ENCODE data around the gene RIPK1.
"Not testable (repeated sequence)": the region's sequence is repeated elsewhere in the genome, so short reads cannot be mapped to it uniquely, and the experiment has no call there.

The RIPK1 gene

DNA sequence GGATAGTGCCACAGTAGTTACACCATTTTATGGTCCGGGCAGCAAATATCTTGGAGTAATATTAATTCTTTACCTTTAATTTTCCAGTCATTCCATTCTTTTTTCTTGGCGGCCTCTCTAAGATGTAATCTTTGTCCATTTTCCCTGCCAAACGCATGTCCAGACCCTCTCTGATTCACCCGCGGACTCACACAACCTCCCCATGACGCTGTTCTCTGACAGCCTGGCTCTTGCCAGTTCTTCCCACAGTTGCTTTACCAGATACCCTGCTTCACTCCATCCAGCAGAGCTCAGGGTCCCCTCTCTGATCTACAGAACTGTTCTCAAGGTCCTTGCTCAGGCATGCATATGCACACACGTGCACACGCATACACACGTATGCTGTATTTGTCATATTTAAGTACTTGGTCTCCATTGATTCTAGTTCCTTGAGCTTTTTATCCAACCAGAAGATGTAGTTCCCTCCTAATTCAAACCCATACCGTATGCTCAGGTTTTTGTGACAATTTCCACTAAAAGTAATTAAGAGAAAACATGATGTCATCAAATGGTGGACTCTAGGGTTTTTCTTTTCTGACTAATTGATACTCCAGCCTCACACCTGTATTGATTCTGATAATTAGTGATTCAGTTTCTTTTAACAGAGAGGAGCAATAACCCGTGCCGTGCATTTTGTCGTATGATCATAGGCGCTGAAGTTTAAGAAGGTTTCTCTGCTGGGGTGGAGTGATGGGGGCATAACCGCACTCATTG lies 60.2 kb downstream of the RIPK1 start:
- DNase-seq (ENCODE audit: extremely low spot score, insufficient read length, low read depth) (no peak), FAIRE-seq (no peak)

DNA sequence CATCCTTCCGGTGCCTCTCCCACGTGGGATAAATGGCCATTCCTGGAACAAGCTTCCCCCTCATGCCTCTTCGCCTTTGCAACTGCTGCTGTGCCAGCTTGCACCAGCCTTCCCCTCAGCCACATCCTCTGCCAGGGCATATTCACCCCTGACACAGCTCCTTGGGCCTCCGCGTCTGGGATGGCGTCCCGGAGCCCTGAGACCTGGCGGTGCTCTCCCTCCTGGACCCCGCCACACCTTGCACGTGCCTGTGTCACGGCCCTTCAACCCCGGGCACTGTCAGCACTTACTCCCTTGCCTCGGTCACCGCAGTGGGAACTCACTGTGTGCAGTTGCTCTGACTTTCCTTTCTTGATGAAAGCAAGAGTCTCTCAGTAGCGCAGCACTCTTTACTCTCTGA lies 63.4 kb downstream of the RIPK1 start:
- DNase-seq (ENCODE audit: extremely low spot score, insufficient read length, low read depth) (no peak), FAIRE-seq (no peak)

DNA sequence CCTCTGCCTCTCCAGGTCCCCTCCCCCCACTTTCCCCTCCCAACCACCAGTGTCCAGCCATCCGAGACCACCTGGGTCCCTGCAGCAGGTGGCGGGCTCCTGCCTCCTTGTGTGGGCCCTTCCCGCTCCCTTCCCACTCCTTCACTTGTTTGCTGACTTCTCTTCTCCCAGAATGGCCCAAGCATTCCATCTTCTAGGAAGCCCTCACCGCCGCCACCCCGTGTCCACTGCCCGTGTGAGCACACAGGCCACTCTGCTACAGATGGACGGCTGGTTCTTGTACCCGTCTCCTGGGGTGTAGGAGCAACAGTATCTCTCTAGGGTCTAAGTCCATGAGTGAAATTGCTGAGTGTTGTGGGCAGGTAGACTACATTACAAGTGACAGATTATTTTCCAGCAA lies 65.2 kb downstream of the RIPK1 start:
- DNase-seq (ENCODE audit: extremely low spot score, insufficient read length, low read depth) = no peak
- no peak for FAIRE-seq

DNA sequence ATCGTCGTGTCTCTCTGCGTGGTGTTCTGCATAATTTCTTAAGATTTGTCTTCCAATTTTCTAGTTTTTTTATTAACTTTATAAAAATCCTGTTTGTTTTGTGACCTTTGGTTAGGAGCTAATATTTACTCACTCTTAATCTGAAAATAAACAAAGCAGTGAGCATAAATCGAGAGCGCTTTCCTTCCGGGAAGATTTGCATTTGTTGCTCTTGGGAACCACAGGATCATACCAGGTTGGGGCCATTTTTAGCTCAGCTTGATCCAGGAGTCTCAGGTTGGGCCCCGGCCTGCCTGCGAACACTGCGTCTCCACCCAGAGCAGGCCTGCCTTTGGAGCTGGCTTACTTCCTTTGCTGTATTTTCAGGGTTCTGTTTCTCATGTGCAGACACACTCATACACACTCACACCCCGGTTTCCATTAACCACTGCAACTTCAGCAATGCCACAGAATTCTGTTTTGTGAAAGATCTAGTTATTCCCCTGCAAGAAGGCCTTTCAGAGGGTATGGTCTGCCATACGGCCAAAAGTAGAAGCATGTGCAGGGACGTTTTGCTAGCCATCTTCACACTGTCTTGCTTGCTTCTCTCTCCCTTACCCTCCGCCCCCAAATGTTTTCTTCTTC lies 67.5 kb downstream of the RIPK1 start:
- DNase-seq (ENCODE audit: extremely low spot score, insufficient read length, low read depth) (no peak), FAIRE-seq (no peak)

- DNase-seq (ENCODE audit: extremely low spot score, insufficient read length, low read depth) (no peak), FAIRE-seq (no peak)
Measured at GRCh38 chr6:3136292-3137011, 68.2 kb downstream of the RIPK1 start.

DNA sequence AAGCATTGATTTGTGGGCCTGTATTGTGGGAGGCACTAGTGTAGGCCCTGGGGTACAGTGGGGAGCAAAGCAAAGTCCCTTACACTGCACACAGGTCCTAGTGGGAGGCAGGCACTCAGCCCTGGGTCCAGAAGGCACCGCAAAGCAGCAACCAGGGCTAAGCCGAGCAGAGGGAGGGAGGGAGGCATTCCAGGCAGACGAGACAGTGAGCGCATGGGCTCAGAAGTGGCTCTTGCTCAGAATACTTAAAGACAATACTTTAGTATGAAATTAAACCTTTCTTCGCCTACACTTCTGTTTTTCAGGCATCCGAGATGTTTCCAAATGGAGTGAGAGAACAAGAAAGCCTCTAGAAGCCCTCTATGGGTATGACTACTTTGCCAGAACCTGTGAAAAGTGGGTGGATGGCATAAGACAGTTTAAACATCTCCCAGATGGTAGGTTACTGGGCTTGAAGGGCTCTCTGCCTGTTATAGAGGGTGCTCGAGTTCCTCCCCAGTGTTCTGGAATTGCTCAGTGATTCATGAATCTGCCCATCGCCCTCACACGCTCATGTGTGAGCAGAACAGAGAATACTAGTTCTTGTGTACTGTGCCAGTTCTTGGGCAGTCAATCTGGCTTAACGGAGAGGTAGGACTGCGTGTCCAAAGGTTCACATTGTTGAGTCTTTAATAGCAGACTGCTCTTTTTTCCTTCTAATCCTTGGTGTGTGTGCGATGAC lies 68.9 kb downstream of the RIPK1 start:
- no peak for DNase-seq (ENCODE audit: extremely low spot score, insufficient read length, low read depth)
- FAIRE-seq = no peak

GRCh38 chr6:3137873-3138272 lies 69.6 kb downstream of the RIPK1 start:
- not testable (repeated sequence) for FAIRE-seq

GRCh38 chr6:3138341-3138740 lies 70.0 kb downstream of the RIPK1 start:
- DNase-seq (ENCODE audit: extremely low spot score, insufficient read length, low read depth) = no peak
- FAIRE-seq = no peak

More at GRCh38 chr6:3137873-3138272, 69.6 kb downstream of the RIPK1 start:
- not testable (repeated sequence) for DNase-seq (ENCODE audit: extremely low spot score, insufficient read length, low read depth)

GRCh38 chr6:3139090-3139903 lies 71.0 kb downstream of the RIPK1 start:
- DNase-seq (ENCODE audit: extremely low spot score, insufficient read length, low read depth) (no peak), FAIRE-seq (no peak)

DNA sequence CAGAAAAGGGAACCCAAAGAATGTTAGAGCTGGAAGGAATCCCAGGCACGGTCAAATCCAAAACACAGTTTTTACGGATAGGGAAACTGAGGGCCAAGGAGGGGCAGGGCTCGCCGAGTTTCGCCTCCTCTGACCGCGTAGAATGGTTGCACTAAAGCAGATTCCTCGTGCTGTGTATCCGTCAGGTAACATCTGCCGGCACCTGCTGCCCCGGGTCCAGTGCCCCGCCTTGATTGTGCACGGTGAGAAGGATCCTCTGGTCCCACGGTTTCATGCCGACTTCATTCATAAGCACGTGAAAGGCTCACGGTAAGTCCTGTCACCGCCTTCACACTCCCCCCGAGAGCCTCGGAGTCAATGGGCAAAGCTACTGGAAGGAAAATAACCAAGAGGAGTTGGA lies 71.9 kb downstream of the RIPK1 start:
- no peak for FAIRE-seq
- no peak for DNase-seq (ENCODE audit: extremely low spot score, insufficient read length, low read depth)

DNA sequence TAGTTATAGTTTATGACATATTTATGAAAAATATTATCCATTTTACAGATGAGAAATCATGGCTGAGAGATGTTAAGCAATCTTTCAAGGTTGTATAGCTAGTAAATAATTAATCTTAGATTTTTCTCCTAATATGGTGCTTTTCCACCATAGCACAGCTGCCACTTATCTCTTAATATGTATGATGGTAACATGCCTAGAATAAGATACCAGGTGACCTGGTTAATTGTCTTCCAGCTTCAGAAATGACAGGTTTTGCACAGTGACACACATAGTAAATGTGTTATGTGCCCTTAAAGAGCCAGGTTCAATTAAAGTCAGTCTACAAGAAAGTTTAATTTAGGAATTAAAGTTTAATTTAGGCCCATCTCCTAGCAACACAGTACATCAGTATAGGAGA lies 74.2 kb downstream of the RIPK1 start:
- DNase-seq (ENCODE audit: extremely low spot score, insufficient read length, low read depth) = no peak
- no peak for FAIRE-seq

DNA sequence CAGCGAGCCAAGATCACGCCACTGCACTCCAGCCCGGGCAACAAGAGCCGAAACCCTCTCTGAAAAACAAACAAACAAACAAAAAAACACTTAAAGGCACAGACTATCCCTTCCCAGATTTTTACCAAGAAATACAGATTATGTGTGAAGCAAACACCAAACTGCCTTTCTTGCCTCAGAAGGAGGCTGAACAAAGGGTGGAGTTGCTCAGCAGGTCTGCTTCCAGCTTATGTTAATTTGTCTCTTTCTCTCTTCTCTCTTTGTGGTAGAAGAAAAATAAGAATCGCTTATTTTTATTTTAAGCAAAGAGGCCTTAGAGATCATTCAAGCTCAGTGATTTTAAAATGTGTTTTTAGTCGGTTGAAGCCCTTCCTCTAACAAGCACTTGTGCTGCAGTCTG lies 74.9 kb downstream of the RIPK1 start:
- FAIRE-seq (no peak), DNase-seq (ENCODE audit: extremely low spot score, insufficient read length, low read depth) (no peak)

DNA sequence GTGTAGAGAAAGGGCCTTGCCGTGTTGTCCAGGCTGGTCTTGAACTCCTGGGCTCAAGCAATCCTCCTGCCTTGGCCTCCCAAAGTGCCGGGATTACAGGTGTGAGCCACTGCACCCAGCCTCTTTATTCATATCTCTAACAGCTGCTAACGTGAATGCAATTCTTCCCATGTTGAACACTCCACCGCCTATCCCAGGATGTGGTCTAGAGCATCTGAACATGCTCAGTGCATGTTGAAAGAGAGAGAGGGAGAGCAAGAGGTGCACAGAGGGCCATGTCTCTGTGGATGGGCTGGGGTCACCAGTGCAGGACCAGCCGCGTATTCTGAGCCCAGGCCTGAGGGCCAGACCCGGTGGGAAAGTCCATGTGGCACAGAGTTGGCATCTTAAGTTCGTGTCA lies 76.3 kb downstream of the RIPK1 start:
- FAIRE-seq = no peak
- DNase-seq (ENCODE audit: extremely low spot score, insufficient read length, low read depth) = no peak

- DNase-seq (ENCODE audit: extremely low spot score, insufficient read length, low read depth) (no peak), FAIRE-seq (no peak)
Measured at GRCh38 chr6:3147914-3148757, 79.8 kb downstream of the RIPK1 start.

- no peak for FAIRE-seq
- no peak for DNase-seq (ENCODE audit: extremely low spot score, insufficient read length, low read depth)
Measured at GRCh38 chr6:3151691-3152090, 83.4 kb downstream of the RIPK1 start.

- DNase-seq (ENCODE audit: extremely low spot score, insufficient read length, low read depth) = no peak
- no peak for FAIRE-seq
Measured at GRCh38 chr6:3152689-3153088, 84.4 kb downstream of the RIPK1 start.

- not testable (repeated sequence) for DNase-seq (ENCODE audit: extremely low spot score, insufficient read length, low read depth); FAIRE-seq
Measured at GRCh38 chr6:3155416-3155815, 87.1 kb downstream of the RIPK1 start.

GRCh38 chr6:3156184-3157130 lies 88.2 kb downstream of the RIPK1 start:
- not testable (repeated sequence) for FAIRE-seq; DNase-seq (ENCODE audit: extremely low spot score, insufficient read length, low read depth)

Data from GM18507 (cell line).